Smooth muscle cell (in vitro differentiated cells): Measurements from ENCODE around the gene ZNF367. TPM values are rescaled to one million over a fixed set of nuclear protein-coding genes. Genes with fewer than 3 reads are reported as not detected.
A peak's percentile ranks its signal among the peaks of the same experiment; 100 is the strongest.

Experiments
- DNase-seq: peaks from one replicate; lab custom pipeline; 2025; ENCODE audit not compliant: unreplicated experiment; lab: John Stamatoyannopoulos, UW
- H2AFZ ChIP-seq: fragments of 200-600 bp; sonication (generic); 2 replicates; pipeline ENCODE4 v1.6.0; 2016; ENCODE audit warnings: antibody characterized with exemption, low read depth, mild to moderate bottlenecking
- H3F3A ChIP-seq: fragments of 200-600 bp; sonication (generic); 2 replicates; pipeline ENCODE4 v1.6.0; 2017; ENCODE audit warnings: antibody characterized with exemption, low read depth
- H3K27ac ChIP-seq: fragments of 200-600 bp; sonication (generic); 2 replicates; pipeline ENCODE4 v1.5.1; 2016; ENCODE audit warnings: low read depth, mild to moderate bottlenecking
- H3K27me3 ChIP-seq: fragments of 200-600 bp; sonication (generic); 2 replicates; pipeline ENCODE4 v1.6.1; 2016; ENCODE audit warnings: low read depth, mild to moderate bottlenecking
- H3K36me3 ChIP-seq: fragments of 200-600 bp; sonication (generic); 2 replicates; pipeline ENCODE4 v1.5.1; 2016; ENCODE audit warnings: low read depth
- H3K4me1 ChIP-seq: fragments of 200-600 bp; sonication (generic); 2 replicates; pipeline ENCODE4 v1.5.1; 2016; ENCODE audit warnings: low read depth
- H3K4me2 ChIP-seq: fragments of 200-600 bp; sonication (generic); 2 replicates; pipeline ENCODE4 v1.6.0; 2016; ENCODE audit warnings: mild to moderate bottlenecking
- H3K4me3 ChIP-seq: fragments of 200-600 bp; sonication (generic); 2 replicates; pipeline ENCODE4 v1.5.1; 2016; ENCODE audit warnings: mild to moderate bottlenecking
- H3K79me2 ChIP-seq: fragments of 200-600 bp; sonication (generic); 2 replicates; pipeline ENCODE4 v1.6.0; 2016; ENCODE audit warnings: low read depth, mild to moderate bottlenecking
- H3K9ac ChIP-seq: fragments of 200-600 bp; sonication (generic); 2 replicates; pipeline ENCODE4 v1.6.0; 2016; ENCODE audit warnings: low read depth
- H3K9me3 ChIP-seq: fragments of 200-600 bp; sonication (generic); replicated peaks from 2 replicates; pipeline ENCODE4 v1.5.1; 2016; ENCODE audit warnings: low read depth
- H4K20me1 ChIP-seq: fragments of 200-600 bp; sonication (generic); 2 replicates; pipeline ENCODE4 v1.6.0; 2016; ENCODE audit warnings: low read depth
- CTCF ChIP-seq: fragments of 200-600 bp; sonication (generic); IDR thresholded peaks from 2 replicates; pipeline ENCODE4 v1.5.1; 2017; ENCODE audit warnings: borderline replicate concordance, mild to moderate bottlenecking, antibody characterized with exemption; ENCODE audit not compliant: insufficient read depth, poor library complexity, severe bottlenecking
- WGBS: methylation state at CpG from one replicate; pipeline ENCODE4 v1.1.7; 2016; ENCODE audit warnings: low lambda C conversion rate; 5-methylcytosine and 5-hydroxymethylcytosine counted together
- polyA plus RNA-seq: library from polyadenylated mRNA; unstranded; fragments of >200 nt; fragmentation: Nextera tagmentation; extraction: Ambion mirVana; gene quantifications from 2 replicates; pipeline ENCODE4 v1.2.1, GENCODE V29; 2016
- total RNA-seq: library from RNA; depleted of rRNA; stranded (reverse); fragments of >200 nt; gene quantifications from 2 replicates; pipeline ENCODE4 v1.2.3, GENCODE V29; 2014

Gene ZNF367
- total and polyA plus RNA-seq, 2 experiments from 2014 or later = 2.8 to 3.2 TPM

GRCh38 chr9:96383165-96383942 lies 34.8 kb downstream of the ZNF367 start, which contains the start of gene SLC35D2:
TSS of gene SLC35D2 (minus strand) at chr9:96383711. CDS start at chr9:96383634, 77 bp downstream.
- DNase-seq = peak; percentile 34
- peak within 1 kb of the TSS; percentile 97 for H3K4me2 ChIP-seq
- no peaks in the 10 kb centered on the region for H3F3A ChIP-seq
- peak within 1 kb of the TSS; percentile 47 for H3K9ac ChIP-seq
- H3K27ac ChIP-seq = peak within 1 kb of the TSS; percentile 11
- H3K4me3 ChIP-seq = peak within 1 kb of the TSS; percentile 89
- no peaks in the 10 kb centered on the region for H3K9me3 ChIP-seq
- H2AFZ ChIP-seq = peak within 1 kb of the TSS; percentile 99
- H3K4me1 ChIP-seq = peaks cover 7% of the 10 kb centered on the region
- 3% methylated on average over 26 of the region's 73 CpGs for WGBS
- peaks cover 1% of the 10 kb centered on the region for H4K20me1 ChIP-seq
- no peaks in the 10 kb centered on the region for H3K36me3 ChIP-seq
- TF ChIP-seq CTCF = no peak
- no peaks in the 10 kb centered on the region for H3K27me3 ChIP-seq
- peaks cover 15% of the 10 kb centered on the region for H3K79me2 ChIP-seq

DNA sequence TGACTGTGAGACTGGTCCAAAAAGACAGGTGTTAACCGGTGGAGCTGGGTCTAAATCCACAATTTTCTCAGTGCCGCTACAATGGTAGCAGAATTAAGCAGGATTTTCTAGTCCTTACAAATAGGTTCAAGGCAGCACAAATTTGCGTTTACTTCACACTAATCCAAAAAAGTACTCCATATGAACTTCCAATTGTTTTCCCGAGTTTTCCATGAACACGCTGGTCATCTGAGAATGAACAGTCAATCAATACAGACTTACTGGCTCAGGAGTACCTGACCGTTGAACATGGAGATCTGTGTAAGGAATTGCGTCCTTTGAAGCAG lies 35.4 kb downstream of the ZNF367 start:
- H2AFZ ChIP-seq = peak overlapping the region; percentile 99
- DNase-seq = no peak
- TF ChIP-seq CTCF = no peak
- H3K9me3 ChIP-seq = no peaks in the 10 kb centered on the region
- no peaks in the 10 kb centered on the region for H3F3A ChIP-seq
- H3K4me2 ChIP-seq = peak overlapping the region; percentile 97
- peaks cover 18% of the 10 kb centered on the region for H3K79me2 ChIP-seq
- H3K4me3 ChIP-seq = peak overlapping the region; percentile 89
- H3K9ac ChIP-seq = peak overlapping the region; percentile 47
- no peaks in the 10 kb centered on the region for H3K27me3 ChIP-seq
- H4K20me1 ChIP-seq = peaks cover 5% of the 10 kb centered on the region
- no peaks in the 10 kb centered on the region for H3K36me3 ChIP-seq
- peaks cover 7% of the 10 kb centered on the region for H3K4me1 ChIP-seq
- H3K27ac ChIP-seq = peak overlapping the region; percentile 11
- WGBS = 42% methylated on average over 7 of the region's 7 CpGs

- Histone ChIP-seq H3K27ac (no peak overlapping the region), H3K4me2 (peak overlapping the region; percentile 97), H3K27me3 (no peaks in the 10 kb centered on the region), H2AFZ (no peak overlapping the region), H3K9ac (no peak overlapping the region), H3F3A (no peaks in the 10 kb centered on the region), H3K4me3 (peak overlapping the region; percentile 89), H4K20me1 (peaks cover 5% of the 10 kb centered on the region), H3K9me3 (no peaks in the 10 kb centered on the region), H3K79me2 (peaks cover 18% of the 10 kb centered on the region), H3K4me1 (peaks cover 9% of the 10 kb centered on the region), H3K36me3 (no peaks in the 10 kb centered on the region)
- no peak for TF ChIP-seq CTCF
- DNase-seq = no peak
- 68% methylated on average over 2 of the region's 2 CpGs for WGBS
Observed at GRCh38 chr9:96382175-96382574, 36.0 kb downstream of the ZNF367 start.

DNA sequence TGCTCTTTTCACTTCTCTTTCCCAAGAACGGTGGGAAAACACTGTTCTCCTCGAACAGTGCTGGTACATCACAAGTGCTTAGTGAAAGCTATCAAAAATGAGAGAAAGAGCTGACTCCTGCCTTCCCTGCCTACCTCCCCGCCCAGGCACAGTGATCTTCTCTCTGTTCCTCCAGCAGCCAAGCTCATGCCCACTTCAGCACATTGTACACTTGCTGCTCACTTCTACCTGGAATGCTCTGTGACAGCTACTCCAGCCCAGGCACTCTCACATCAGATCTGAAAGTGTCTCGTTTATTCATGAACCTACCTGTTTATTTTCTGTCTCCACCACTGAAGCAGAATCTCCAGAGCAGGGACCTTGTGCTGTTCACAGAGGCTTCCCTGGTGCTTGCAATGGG lies 36.5 kb downstream of the ZNF367 start:
- 97% methylated on average over 4 of the region's 4 CpGs for WGBS
- peaks cover 5% of the 10 kb centered on the region for H4K20me1 ChIP-seq
- no peak for TF ChIP-seq CTCF
- no peaks in the 10 kb centered on the region for H3K36me3 ChIP-seq
- peaks cover 13% of the 10 kb centered on the region for H3K4me1 ChIP-seq
- H3K79me2 ChIP-seq = peaks cover 18% of the 10 kb centered on the region
- no peaks in the 10 kb centered on the region for H3K9me3 ChIP-seq
- no peak overlapping the region for H3K4me2 ChIP-seq
- no peaks in the 10 kb centered on the region for H3K27me3 ChIP-seq
- no peak for DNase-seq
- no peak overlapping the region for H3K27ac ChIP-seq
- H2AFZ ChIP-seq = no peak overlapping the region
- H3K4me3 ChIP-seq = peak overlapping the region; percentile 89
- no peak overlapping the region for H3K9ac ChIP-seq
- no peaks in the 10 kb centered on the region for H3F3A ChIP-seq
